ENCODE data around the gene ZNF664.
A peak's percentile ranks its signal among the peaks of the same experiment; 100 is the strongest.

The ZNF664 gene

GRCh38 chr12:123992118-123992825, 19.3 kb downstream of the ZNF664 start:
- H3K27ac ChIP-seq, result 0 out of 2 replicates have a peak overlapping the region, but pooled peaks have one; percentile 1
- TF ChIP-seq ZFX (IDR thresholded peaks at IDR 0.05; ENCODE audit: borderline replicate concordance) (no peak), CTCF (IDR thresholded peaks at IDR 0.05) (no peak)

- no peak for TF ChIP-seq CTCF (IDR thresholded peaks at IDR 0.05)
- no peak for TF ChIP-seq ZFX (IDR thresholded peaks at IDR 0.05; ENCODE audit: borderline replicate concordance)
- no peak overlapping the region for H3K27ac ChIP-seq
Measured at GRCh38 chr12:123995023-123995748, 22.2 kb downstream of the ZNF664 start.

GRCh38 chr12:123996581-123996980, 23.6 kb downstream of the ZNF664 start:
- no peak overlapping the region for H3K27ac ChIP-seq
- TF ChIP-seq CTCF (IDR thresholded peaks at IDR 0.05), result no peak
- TF ChIP-seq ZFX (IDR thresholded peaks at IDR 0.05; ENCODE audit: borderline replicate concordance), result no peak

- TF ChIP-seq CTCF (IDR thresholded peaks at IDR 0.05), result no peak
- TF ChIP-seq ZFX (IDR thresholded peaks at IDR 0.05; ENCODE audit: borderline replicate concordance), result no peak
- H3K27ac ChIP-seq, result no peak overlapping the region
Measured at GRCh38 chr12:123997033-123997822, 24.2 kb downstream of the ZNF664 start.

- TF ChIP-seq ZFX (IDR thresholded peaks at IDR 0.05; ENCODE audit: borderline replicate concordance), result no peak
- no peak for TF ChIP-seq CTCF (IDR thresholded peaks at IDR 0.05)
- H3K27ac ChIP-seq, result no peak overlapping the region
Measured at GRCh38 chr12:123997908-123998307, 24.9 kb downstream of the ZNF664 start.

GRCh38 chr12:123998344-123998990, 25.5 kb downstream of the ZNF664 start:
- TF ChIP-seq CTCF (IDR thresholded peaks at IDR 0.05) (no peak), ZFX (IDR thresholded peaks at IDR 0.05; ENCODE audit: borderline replicate concordance) (no peak)

More at GRCh38 chr12:123998344-123998990, 25.5 kb downstream of the ZNF664 start:
- H3K27ac ChIP-seq, result no peak overlapping the region

Measured in 22Rv1 (cell line).